Pericardium fibroblast (primary cell): ENCODE data around the gene GARIN1A. TPM values are rescaled to one million over a fixed set of nuclear protein-coding genes. Genes with fewer than 3 reads are reported as not detected.

Experiments
- total RNA-seq: library from RNA; depleted of rRNA; stranded (reverse); fragments of >200 nt; gene quantifications from 2 replicates; pipeline ENCODE4 v1.2.3, GENCODE V29; 2015

The GARIN1A gene
- 0.23 and 0.51 TPM in 2 replicates for total RNA-seq

DNA sequence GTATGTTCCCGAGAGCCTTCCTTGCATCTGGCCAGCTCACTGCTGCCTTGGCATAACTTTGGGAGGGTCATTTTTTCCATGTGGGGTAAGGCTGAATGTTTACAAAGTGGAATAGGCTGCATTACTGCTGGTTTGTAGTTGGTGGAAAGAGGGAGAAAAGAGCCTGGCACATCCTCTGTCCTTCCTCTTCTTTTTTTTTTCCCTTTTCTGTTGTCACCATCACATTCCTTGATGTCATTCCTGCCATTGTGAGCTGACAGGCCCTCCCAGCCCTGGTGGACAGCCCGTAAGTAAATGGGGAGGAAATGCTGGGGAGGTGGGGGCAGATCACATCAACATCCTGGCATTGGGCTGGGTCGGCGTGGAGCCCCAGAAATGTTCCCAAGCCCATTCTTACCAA, at the start of gene GARIN1A:
Gene GARIN1A (plus strand): TSS at position 301 of the 400 bp plus-strand sequence. CDS start 106 bp downstream, outside the sequence.

Other genes starting within 250 kb of the GARIN1A start
- gene HILPDA, start 216.4 kb upstream of the GARIN1A start, total RNA-seq, result 13.3 and 29.0 TPM in 2 replicates
- gene METTL2B, start 195.5 kb upstream of the GARIN1A start, total RNA-seq, result 16.2 and 23.6 TPM in 2 replicates
- gene CALU, start 67.1 kb downstream of the GARIN1A start, total RNA-seq, result 393 and 490 TPM in 2 replicates
- not detected in 2 replicates for gene OPN1SW, start 103.5 kb downstream of the GARIN1A start, total RNA-seq
- 0.77 and 5.5 TPM in 2 replicates for gene CCDC136, start 119.7 kb downstream of the GARIN1A start, total RNA-seq
- gene FLNC, start 158.1 kb downstream of the GARIN1A start, total RNA-seq, result 112 and 168 TPM in 2 replicates
- gene ATP6V1F, start 190.6 kb downstream of the GARIN1A start, total RNA-seq, result 125 and 146 TPM in 2 replicates
- gene KCP, start 238.4 kb downstream of the GARIN1A start, total RNA-seq, result not detected in 2 replicates